Astrocyte of the cerebellum (primary cell): ENCODE measurements around the gene GNB1L.
"Not testable (repeated sequence)": the region's sequence is repeated elsewhere in the genome, so short reads cannot be mapped to it uniquely, and the experiment has no call there.

ENCODE experiments used
- DNase-seq: peaks from one replicate; pipeline ENCODE4 v3.0.0-alpha.2; 2011; ENCODE audit warnings: low read depth
- H3K4me3 ChIP-seq: 2 replicates; pipeline ENCODE4 v1.5.1; 2011; ENCODE audit warnings: mild to moderate bottlenecking, low read depth, low read length, moderate library complexity
- in situ Hi-C: cut with HindIII; loops from 2 replicates; pipeline ENCODE4 v1.10.0; 2017; ENCODE audit warnings: low sequenced_read_pairs
- TF ChIP-seq, protein P1 (sequence below): IDR thresholded peaks from 2 replicates; pipeline ENCODE4 v1.5.1; 2012; ENCODE audit warnings: low read length, low read depth, moderate library complexity, mild to moderate bottlenecking; ENCODE audit errors: missing control alignments

Gene GNB1L

DNA sequence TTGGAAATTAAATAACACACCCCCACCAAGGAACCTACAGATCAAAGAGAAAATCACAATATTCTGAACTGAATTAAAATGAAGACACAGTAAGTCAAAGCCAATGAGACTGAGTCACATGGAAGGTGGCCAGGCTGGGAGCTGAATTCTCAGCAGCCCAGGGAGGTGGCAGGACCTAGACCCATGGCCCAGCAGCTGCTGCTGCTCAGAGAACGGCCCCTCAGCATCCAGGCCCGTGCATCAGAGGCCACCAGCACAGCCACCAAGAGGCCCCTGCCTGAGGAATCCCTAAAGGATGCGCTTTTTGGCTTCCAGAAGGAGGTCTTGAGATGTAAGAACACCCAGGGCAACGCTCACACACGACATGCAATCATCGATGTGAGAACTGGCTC, 59.1 kb downstream of the GNB1L start:
- in situ Hi-C loops: no loop called here
- H3K4me3 ChIP-seq: no peak overlapping the region
- no peak for DNase-seq
- TF ChIP-seq, protein P1, sequence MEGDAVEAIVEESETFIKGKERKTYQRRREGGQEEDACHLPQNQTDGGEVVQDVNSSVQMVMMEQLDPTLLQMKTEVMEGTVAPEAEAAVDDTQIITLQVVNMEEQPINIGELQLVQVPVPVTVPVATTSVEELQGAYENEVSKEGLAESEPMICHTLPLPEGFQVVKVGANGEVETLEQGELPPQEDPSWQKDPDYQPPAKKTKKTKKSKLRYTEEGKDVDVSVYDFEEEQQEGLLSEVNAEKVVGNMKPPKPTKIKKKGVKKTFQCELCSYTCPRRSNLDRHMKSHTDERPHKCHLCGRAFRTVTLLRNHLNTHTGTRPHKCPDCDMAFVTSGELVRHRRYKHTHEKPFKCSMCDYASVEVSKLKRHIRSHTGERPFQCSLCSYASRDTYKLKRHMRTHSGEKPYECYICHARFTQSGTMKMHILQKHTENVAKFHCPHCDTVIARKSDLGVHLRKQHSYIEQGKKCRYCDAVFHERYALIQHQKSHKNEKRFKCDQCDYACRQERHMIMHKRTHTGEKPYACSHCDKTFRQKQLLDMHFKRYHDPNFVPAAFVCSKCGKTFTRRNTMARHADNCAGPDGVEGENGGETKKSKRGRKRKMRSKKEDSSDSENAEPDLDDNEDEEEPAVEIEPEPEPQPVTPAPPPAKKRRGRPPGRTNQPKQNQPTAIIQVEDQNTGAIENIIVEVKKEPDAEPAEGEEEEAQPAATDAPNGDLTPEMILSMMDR: no peak

DNA sequence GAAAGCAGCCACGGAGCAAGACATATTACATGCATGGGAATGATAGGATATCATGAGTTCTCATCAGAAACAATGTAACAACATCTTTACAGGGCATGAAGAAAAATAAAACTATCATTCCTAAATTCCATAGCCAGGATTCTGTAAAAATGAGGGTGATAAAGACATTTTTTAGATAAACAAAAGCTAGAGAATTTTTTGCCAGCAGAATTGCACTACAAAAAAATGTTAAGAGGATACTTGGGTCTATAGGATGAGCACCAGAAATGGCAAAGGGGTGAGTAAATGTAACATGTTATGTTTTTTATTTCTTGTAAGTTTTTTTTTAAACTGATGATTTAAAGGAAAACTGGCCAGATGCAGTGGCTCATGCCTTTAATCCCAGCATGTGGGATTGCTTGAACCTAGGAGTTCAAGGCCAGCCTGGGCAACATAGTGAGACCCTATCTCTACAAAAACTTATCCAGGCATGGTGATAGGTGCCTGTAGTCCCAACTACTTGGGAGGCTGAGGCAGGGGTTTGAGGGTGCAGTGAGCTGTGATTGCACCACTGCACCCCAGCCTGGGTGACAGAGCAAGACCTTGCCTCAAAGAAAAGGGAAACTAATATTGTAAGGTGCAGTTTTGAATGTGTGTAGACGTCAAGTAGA, 60.9 kb downstream of the GNB1L start:
- H3K4me3 ChIP-seq: no peak overlapping the region
- in situ Hi-C loops: no loop called here
- TF ChIP-seq, protein P1: no peak
- DNase-seq: no peak

DNA sequence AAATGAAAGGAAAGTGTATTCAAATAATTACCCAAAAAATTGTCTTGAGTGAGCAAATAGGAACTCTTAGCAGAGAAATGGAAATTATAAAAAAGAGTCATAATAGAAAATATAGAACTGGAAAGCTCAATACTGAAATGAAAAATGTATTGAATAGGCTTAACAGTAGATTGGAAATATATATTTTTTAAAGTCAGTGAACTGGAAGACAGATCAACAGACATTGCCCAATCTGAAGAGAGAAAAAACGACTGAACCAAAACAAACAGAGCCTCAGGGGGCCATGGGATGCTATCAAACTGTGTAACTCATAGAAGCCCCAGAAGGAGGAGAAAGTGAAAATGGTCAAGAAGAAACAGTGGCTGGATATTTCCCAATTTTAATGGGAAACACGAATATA, 61.5 kb downstream of the GNB1L start:
- TF ChIP-seq, protein P1: no peak
- DNase-seq: no peak
- in situ Hi-C loops: no loop called here
- H3K4me3 ChIP-seq: no peak overlapping the region

DNA sequence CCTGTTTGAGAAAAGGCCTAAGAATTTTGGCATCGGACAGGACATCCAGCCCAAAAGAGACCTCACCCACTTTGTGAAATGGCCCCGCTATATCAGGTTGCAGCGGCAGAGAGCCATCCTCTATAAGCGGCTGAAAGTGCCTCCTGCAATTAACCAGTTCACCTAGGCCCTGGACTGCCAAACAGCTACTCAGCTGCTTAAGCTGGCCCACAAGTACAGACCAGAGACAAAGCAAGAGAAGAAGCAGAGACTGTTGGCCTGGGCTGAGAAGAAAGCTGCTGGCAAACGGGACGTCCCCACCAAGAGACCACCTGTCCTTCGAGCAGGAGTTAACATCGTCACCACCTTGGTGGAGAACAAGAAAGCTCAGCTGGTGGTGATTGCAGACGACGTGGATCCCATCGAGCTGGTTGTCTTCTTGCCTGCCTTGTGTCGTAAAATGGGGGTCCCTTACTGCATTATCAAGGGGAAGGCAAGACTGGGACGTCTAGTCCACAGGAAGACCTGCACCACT, 62.2 kb downstream of the GNB1L start:
- H3K4me3 ChIP-seq, in situ Hi-C loops, DNase-seq: not testable (repeated sequence)

DNA sequence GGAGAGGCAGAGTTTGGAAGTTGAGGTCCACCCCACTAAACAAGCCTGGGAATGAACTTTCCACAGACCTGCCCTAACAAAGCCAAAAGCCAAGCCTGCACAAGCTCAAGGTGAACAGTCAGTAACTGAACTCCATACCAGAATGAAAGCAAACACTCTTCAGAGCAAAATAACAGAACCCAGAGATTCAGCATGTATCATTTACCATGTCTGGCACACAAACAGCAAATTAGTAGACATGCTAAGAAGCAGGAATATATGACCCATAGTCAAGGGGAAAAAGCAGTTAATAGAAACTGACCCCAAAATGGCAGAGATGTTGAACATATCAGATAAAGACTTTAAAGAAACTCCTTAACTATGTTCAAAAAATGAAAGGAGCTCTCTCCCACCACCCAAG, 62.8 kb downstream of the GNB1L start:
- no peak overlapping the region for H3K4me3 ChIP-seq
- in situ Hi-C loops: no loop called here
- DNase-seq: no peak
- TF ChIP-seq, protein P1: no peak

DNA sequence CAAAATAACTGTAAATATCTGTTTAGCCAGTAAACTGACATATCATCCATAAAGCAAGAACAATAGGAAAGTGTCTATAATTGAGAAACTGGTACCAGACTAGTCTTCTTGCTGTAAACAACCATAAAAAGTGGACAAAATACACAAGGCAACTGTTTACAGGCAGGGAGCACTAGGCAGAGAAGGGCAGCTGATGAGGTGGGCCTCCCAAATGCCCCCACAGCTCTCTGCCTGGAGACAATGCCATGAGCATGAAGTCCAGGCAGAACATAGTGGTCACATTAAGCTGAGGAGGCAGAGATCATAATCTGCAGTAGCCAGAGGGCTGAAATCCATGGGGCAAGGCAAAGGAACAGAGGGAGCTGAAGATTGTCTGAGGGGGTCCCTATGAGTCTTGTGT, 63.4 kb downstream of the GNB1L start:
- no peak overlapping the region for H3K4me3 ChIP-seq
- in situ Hi-C loops: no loop called here
- TF ChIP-seq, protein P1: no peak
- DNase-seq: no peak

DNA sequence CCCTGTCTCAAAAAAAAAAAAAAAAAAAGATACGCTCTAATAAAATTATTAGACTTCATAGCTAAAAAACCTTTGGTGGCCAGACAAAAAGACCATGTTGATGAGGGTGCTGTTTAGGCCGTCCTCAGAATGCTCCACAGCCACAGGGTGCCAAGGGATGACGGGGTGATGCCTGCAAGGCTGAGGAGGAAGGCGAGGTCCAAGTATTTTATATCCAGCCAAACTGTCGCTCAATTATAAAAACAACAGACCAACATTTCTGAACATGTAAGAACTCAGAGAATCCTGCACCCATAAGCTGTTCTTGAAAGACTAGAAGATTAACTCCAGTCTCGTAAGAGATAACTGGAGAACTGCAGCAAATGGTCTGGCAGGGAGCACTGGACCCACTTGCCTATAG, 64.8 kb downstream of the GNB1L start:
- no peak for DNase-seq
- in situ Hi-C loops: no loop called here
- no peak overlapping the region for H3K4me3 ChIP-seq
- TF ChIP-seq, protein P1: no peak
